Measurements from ENCODE around the gene BMP4.

DNA sequence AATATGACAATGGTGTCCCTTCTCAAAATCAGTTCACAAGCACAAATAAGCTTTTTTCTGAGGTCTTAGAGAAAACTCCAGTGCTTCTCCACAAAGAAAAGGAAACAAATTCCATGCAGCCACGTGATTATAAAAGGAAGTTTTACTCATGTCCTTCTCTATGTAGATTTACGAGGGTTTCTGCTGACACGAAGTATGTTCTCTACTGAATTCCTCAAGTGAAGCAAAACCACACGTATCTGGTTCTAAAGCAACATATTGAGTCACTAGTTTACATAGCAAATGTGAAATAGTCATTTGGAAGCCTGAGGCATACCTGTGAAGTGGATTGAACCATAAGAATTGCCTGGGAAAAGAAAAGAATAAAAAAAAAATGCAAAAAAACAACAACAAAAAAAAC lies 31.9 kb downstream of the BMP4 start:
- no peak for TF ChIP-seq CTCF (IDR thresholded peaks at IDR 0.05)
- no peak for TF ChIP-seq POLR2A (IDR thresholded peaks at IDR 0.05)
- TF ChIP-seq EP300 (IDR thresholded peaks at IDR 0.05): no peak
- TF ChIP-seq POLR2AphosphoS5 (IDR thresholded peaks at IDR 0.05): no peak

Measured in suprapubic skin (tissue), 4 donors.